GM21367 (cell line): Measurements from ENCODE around the gene GLI3.
"Not testable (repeated sequence)": the region's sequence is repeated elsewhere in the genome, so short reads cannot be mapped to it uniquely, and the experiment has no call there.

Experiments used
- ATAC-seq: cut with Tn5 transposase; IDR thresholded peaks from one replicate; pipeline ENCODE4 v1.9.1; 2021; ENCODE audit not compliant: unreplicated experiment

Gene GLI3

GRCh38 chr7:42213093-42213492, 23.9 kb downstream of the GLI3 start:
- no peak for ATAC-seq

GRCh38 chr7:42212541-42213090, 24.4 kb downstream of the GLI3 start:
- no peak for ATAC-seq

- no peak for ATAC-seq
Observed at GRCh38 chr7:42211938-42212337, 25.1 kb downstream of the GLI3 start.

- ATAC-seq = no peak
Observed at GRCh38 chr7:42210779-42211178, 26.2 kb downstream of the GLI3 start.

- ATAC-seq = no peak
Observed at GRCh38 chr7:42210333-42210732, 26.7 kb downstream of the GLI3 start.

- ATAC-seq = not testable (repeated sequence)
Observed at GRCh38 chr7:42209085-42209484, 27.9 kb downstream of the GLI3 start.

GRCh38 chr7:42208572-42208971, 28.4 kb downstream of the GLI3 start:
- ATAC-seq = no peak

GRCh38 chr7:42207420-42207819, 29.6 kb downstream of the GLI3 start:
- no peak for ATAC-seq

GRCh38 chr7:42203336-42203735, 33.7 kb downstream of the GLI3 start:
- no peak for ATAC-seq

GRCh38 chr7:42202601-42203000, 34.4 kb downstream of the GLI3 start:
- no peak for ATAC-seq

GRCh38 chr7:42198974-42199668, 37.9 kb downstream of the GLI3 start:
- ATAC-seq = no peak

- no peak for ATAC-seq
Observed at GRCh38 chr7:42198296-42198695, 38.7 kb downstream of the GLI3 start.

GRCh38 chr7:42197451-42197850, 39.6 kb downstream of the GLI3 start:
- ATAC-seq = no peak

GRCh38 chr7:42194238-42194637, 42.8 kb downstream of the GLI3 start:
- no peak for ATAC-seq

- ATAC-seq = no peak
Observed at GRCh38 chr7:42193471-42194129, 43.4 kb downstream of the GLI3 start.

GRCh38 chr7:42192851-42193461, 44.1 kb downstream of the GLI3 start:
- no peak for ATAC-seq

GRCh38 chr7:42192066-42192465, 44.9 kb downstream of the GLI3 start:
- no peak for ATAC-seq

- no peak for ATAC-seq
Observed at GRCh38 chr7:42189535-42189934, 47.5 kb downstream of the GLI3 start.

GRCh38 chr7:42186151-42186550, 50.9 kb downstream of the GLI3 start:
- ATAC-seq = no peak

GRCh38 chr7:42185726-42186125, 51.3 kb downstream of the GLI3 start:
- ATAC-seq = no peak

GRCh38 chr7:42183547-42183946, 53.5 kb downstream of the GLI3 start:
- ATAC-seq = no peak

- no peak for ATAC-seq
Observed at GRCh38 chr7:42181566-42181965, 55.4 kb downstream of the GLI3 start.
